Cardiac fibroblast (primary cell): ENCODE results near the gene FPGS.
"Not testable (repeated sequence)": the region's sequence is repeated elsewhere in the genome, so short reads cannot be mapped to it uniquely, and the experiment has no call there.

ENCODE experiments used
- DNase-seq, 2 donors: peaks; one replicate each; pipeline versions ENCODE4 v3.0.0 to v3.0.0-alpha.2; 2010; ENCODE audit warnings: low read depth in 2 of 2
- H3K4me3 ChIP-seq, 2 donors: replicated peaks in 1 of 2; 1 replicate in 1 of 2; 2 replicates in 1 of 2; pipeline ENCODE4 v1.5.1; 2011; ENCODE audit warnings: low read depth in 2 of 2, low read length in 2 of 2, mild to moderate bottlenecking in 2 of 2, moderate library complexity in 1 of 2
- CTCF ChIP-seq: IDR thresholded peaks from one replicate; pipeline ENCODE4 v1.5.1; 2011; ENCODE audit warnings: low read depth, mild to moderate bottlenecking, low read length, inconsistent platforms

The FPGS gene

GRCh38 chr9:127841087-127841835 lies 38.6 kb downstream of the FPGS start:
- DNase-seq: no peak
- no peak overlapping the region for H3K4me3 ChIP-seq
- TF ChIP-seq CTCF: no peak

- no peak for TF ChIP-seq CTCF
- DNase-seq: peak; percentile 86 to 88
- H3K4me3 ChIP-seq: peak overlapping the region in 1 of 2 donors; percentile 3
These were observed 42.2 kb downstream of the FPGS start for GRCh38 chr9:127844821-127845359.

GRCh38 chr9:127845619-127846018 lies 42.9 kb downstream of the FPGS start:
- not testable (repeated sequence) for DNase-seq, H3K4me3 ChIP-seq

- no peak overlapping the region for H3K4me3 ChIP-seq
- no peak for TF ChIP-seq CTCF
- DNase-seq: peak in 1 of 2 donors; percentile 45
These were observed 43.9 kb downstream of the FPGS start for GRCh38 chr9:127846443-127847177.

GRCh38 chr9:127847178-127847510 lies 44.5 kb downstream of the FPGS start:
- TF ChIP-seq CTCF: no peak
- peak in 1 of 2 donors; percentile 54 for DNase-seq
- no peak overlapping the region for H3K4me3 ChIP-seq

- no peak for TF ChIP-seq CTCF
- H3K4me3 ChIP-seq: no peak overlapping the region
- no peak for DNase-seq
These were observed 45.4 kb downstream of the FPGS start for GRCh38 chr9:127847833-127848755.
